H1 (cell line): Measurements from ENCODE around the gene LITAF. TPM values are rescaled to one million over a fixed set of nuclear protein-coding genes. Genes with fewer than 3 reads are reported as not detected.

ENCODE experiments used
- CTCF ChIA-PET: fragments of 300-600 bp; sonication (Branson Sonifier 250); formaldehyde crosslinking; loops from one replicate; lab custom pipeline; 2021; ENCODE audit not compliant: partially characterized antibody; lab: Charles Lee
- POLR2A ChIA-PET: fragments of 300-600 bp; sonication (Branson Sonifier 250); formaldehyde crosslinking; loops from one replicate; lab custom pipeline; 2021; ENCODE audit warnings: inconsistent platforms; ENCODE audit not compliant: partially characterized antibody; lab: Charles Lee
- DNase-seq, 2 experiments: peaks; one replicate each; pipeline versions ENCODE4 v3.0.0 to v3.0.0-alpha.2; 2010 to 2022; ENCODE audit warnings: low spot score in 2 of 2, low read depth in 1 of 2, mixed read lengths in 1 of 2
- FAIRE-seq: peaks from 2 replicates; lab custom pipeline; 2011; peaks lifted over from hg19 to GRCh38; lab: Jason Lieb, UNC
- H2AFZ ChIP-seq: 2 replicates; pipeline ENCODE4 v1.8.1; 2012; ENCODE audit warnings: low read length, inconsistent platforms
- H2AK5ac ChIP-seq: 2 replicates; pipeline ENCODE4 v1.6.1; 2013; ENCODE audit warnings: low read depth, low read length
- H2BK120ac ChIP-seq: replicated peaks from 2 replicates; pipeline ENCODE3; 2013; ENCODE audit warnings: low read depth, low read length, inconsistent platforms
- H2BK12ac ChIP-seq: 2 replicates; pipeline ENCODE4 v1.6.1; 2013; ENCODE audit warnings: low read depth, low read length
- H2BK15ac ChIP-seq: 2 replicates; pipeline ENCODE4 v1.6.1; 2013; ENCODE audit warnings: low read length
- H2BK20ac ChIP-seq: 2 replicates; pipeline ENCODE4 v1.6.1; 2013; ENCODE audit warnings: low read length
- H2BK5ac ChIP-seq: 2 replicates; pipeline ENCODE4 v1.6.1; 2013; ENCODE audit warnings: low read depth, low read length
- H3K14ac ChIP-seq: 2 replicates; pipeline ENCODE4 v1.6.1; 2013; ENCODE audit warnings: inconsistent platforms; ENCODE audit not compliant: insufficient read length
- H3K18ac ChIP-seq: 2 replicates; pipeline ENCODE4 v1.6.1; 2013; ENCODE audit warnings: low read length; ENCODE audit errors: extremely low read depth
- H3K23ac ChIP-seq: 2 replicates; pipeline ENCODE4 v1.6.1; 2013; ENCODE audit warnings: inconsistent platforms; ENCODE audit not compliant: insufficient read length
- H3K23me2 ChIP-seq: 2 replicates; pipeline ENCODE4 v1.6.1; 2013; ENCODE audit warnings: low read depth, low read length
- H3K27ac ChIP-seq: 2 replicates; pipeline ENCODE4 v1.6.1; 2011; ENCODE audit warnings: low read depth, low read length, inconsistent platforms
- H3K27me3 ChIP-seq, 4 experiments: replicated peaks in 1 of 4; 1 replicate in 1 of 4; 2 replicates in 3 of 4; pipeline versions ENCODE4 v1.6.1 to v1.8.1; 2011 to 2013; ENCODE audit warnings: low read length in 3 of 4, mild to moderate bottlenecking in 3 of 4, inconsistent platforms in 2 of 4, mixed read lengths in 2 of 4, moderate library complexity in 1 of 4; ENCODE audit not compliant: control insufficient read depth in 3 of 4, insufficient read depth in 3 of 4; ENCODE audit errors: extremely low read depth in 1 of 4
- H3K36me3 ChIP-seq, 4 experiments: 2 replicates each; pipeline versions ENCODE4 v1.6.1 to v1.8.1; 2011 to 2013; ENCODE audit warnings: mild to moderate bottlenecking in 4 of 4, low read length in 3 of 4, moderate library complexity in 2 of 4, control low read depth in 1 of 4, inconsistent platforms in 1 of 4; ENCODE audit not compliant: insufficient read depth in 4 of 4, control insufficient read depth in 2 of 4
- H3K4ac ChIP-seq: replicated peaks from 2 replicates; pipeline ENCODE3; 2013; ENCODE audit warnings: low read length, low read depth, mixed read lengths, inconsistent platforms; ENCODE audit not compliant: insufficient read length
- H3K4me1 ChIP-seq, 4 experiments: replicated peaks in 1 of 4; 1 replicate in 1 of 4; 2 replicates in 3 of 4; pipeline versions ENCODE4 v1.6.1 to v1.8.1; 2011 to 2013; ENCODE audit warnings: low read length in 3 of 4, inconsistent platforms in 2 of 4, mixed read lengths in 1 of 4; ENCODE audit not compliant: insufficient read depth in 4 of 4, control insufficient read depth in 3 of 4
- H3K4me2 ChIP-seq, 2 experiments: 2 replicates each; pipeline versions ENCODE4 v1.6.1 to v1.8.1; 2011 to 2013; ENCODE audit warnings: low read depth in 2 of 2, low read length in 2 of 2, control low read depth in 1 of 2, inconsistent platforms in 1 of 2, mild to moderate bottlenecking in 1 of 2; ENCODE audit not compliant: insufficient read depth in 1 of 2
- H3K4me3 ChIP-seq, 4 experiments: fragments of 200-600, 300-600 bp in 1 of 4; sonication (generic), shearing (Covaris generic), sonication (Bioruptor Twin) in 1 of 4; 2 replicates each; pipeline versions ENCODE4 v1.5.1 to v1.8.1; 2011 to 2016; ENCODE audit warnings: low read length in 4 of 4, low read depth in 3 of 4, control low read depth in 2 of 4, inconsistent platforms in 2 of 4, mild to moderate bottlenecking in 2 of 4, mixed read lengths in 1 of 4, moderate library complexity in 1 of 4; ENCODE audit not compliant: insufficient read depth in 2 of 4; ENCODE audit errors: extremely low read depth in 1 of 4
- H3K56ac ChIP-seq: replicated peaks from 2 replicates; pipeline ENCODE3; 2013; ENCODE audit warnings: low read depth, mild to moderate bottlenecking, mixed read lengths, low read length, inconsistent platforms; ENCODE audit not compliant: insufficient read length
- H3K79me1 ChIP-seq: 2 replicates; pipeline ENCODE4 v1.6.1; 2013; ENCODE audit warnings: low read depth, low read length, control low read depth
- H3K79me2 ChIP-seq, 2 experiments: 2 replicates each; pipeline versions ENCODE4 v1.6.1 to v1.8.1; 2012 to 2013; ENCODE audit warnings: low read length in 2 of 2, mild to moderate bottlenecking in 2 of 2, inconsistent platforms in 1 of 2; ENCODE audit not compliant: insufficient read depth in 2 of 2, control insufficient read depth in 1 of 2
- H3K9ac ChIP-seq, 4 experiments: replicated peaks in 1 of 4; 1 replicate in 1 of 4; 2 replicates in 3 of 4; pipeline versions ENCODE4 v1.6.1 to v1.8.1; 2011 to 2013; ENCODE audit warnings: low read depth in 3 of 4, low read length in 3 of 4, control low read depth in 2 of 4, mild to moderate bottlenecking in 2 of 4, moderate library complexity in 2 of 4, inconsistent platforms in 1 of 4; ENCODE audit errors: extremely low read depth in 1 of 4
- H3K9me3 ChIP-seq, 2 experiments: 2 replicates each; pipeline versions ENCODE4 v1.6.1 to v1.8.1; 2012 to 2013; ENCODE audit warnings: mild to moderate bottlenecking in 2 of 2, moderate library complexity in 2 of 2, control low read depth in 1 of 2, inconsistent platforms in 1 of 2, low read depth in 1 of 2, low read length in 1 of 2, mixed read lengths in 1 of 2; ENCODE audit not compliant: insufficient read depth in 2 of 2
- H4K20me1 ChIP-seq, 2 experiments: replicated peaks in 1 of 2; 2 replicates each; pipeline versions ENCODE3 to v1.8.1; 2011 to 2013; ENCODE audit warnings: inconsistent platforms in 2 of 2, low read length in 2 of 2, mild to moderate bottlenecking in 1 of 2; ENCODE audit not compliant: insufficient read depth in 2 of 2, control insufficient read depth in 1 of 2
- H4K5ac ChIP-seq: 2 replicates; pipeline ENCODE4 v1.6.1; 2013; ENCODE audit warnings: low read length, low read depth, mixed read lengths, inconsistent platforms; ENCODE audit not compliant: insufficient read length
- H4K8ac ChIP-seq: 2 replicates; pipeline ENCODE4 v1.8.0; 2013; ENCODE audit warnings: mild to moderate bottlenecking, moderate library complexity, low read length, inconsistent platforms; ENCODE audit not compliant: insufficient read depth; ENCODE audit errors: extremely low read depth
- H4K91ac ChIP-seq: replicated peaks from 2 replicates; pipeline ENCODE3; 2013; ENCODE audit warnings: low read length, mixed read lengths, inconsistent platforms; ENCODE audit not compliant: insufficient read length
- CHD1 ChIP-seq: IDR thresholded peaks from 2 replicates; pipeline ENCODE4 v1.6.1; 2012; ENCODE audit warnings: low read depth, low read length, improper control_type of control experiment
- CTBP2 ChIP-seq: IDR thresholded peaks from 2 replicates; pipeline ENCODE4 v1.7.0; 2011; ENCODE audit warnings: borderline replicate concordance, mild to moderate bottlenecking, moderate library complexity, mixed read lengths, low read length; ENCODE audit not compliant: insufficient read depth, insufficient read length
- EP300 ChIP-seq, 2 experiments: IDR thresholded peaks; 1 replicate in 1 of 2; 2 replicates in 1 of 2; pipeline ENCODE4 v1.6.1; 2011 to 2012; ENCODE audit warnings: low read depth in 2 of 2, low read length in 2 of 2, mild to moderate bottlenecking in 2 of 2, borderline replicate concordance in 1 of 2, inconsistent platforms in 1 of 2, moderate library complexity in 1 of 2
- POU5F1 ChIP-seq: IDR thresholded peaks from 2 replicates; pipeline ENCODE4 v1.6.1; 2011; ENCODE audit warnings: low read depth, mild to moderate bottlenecking, low read length, moderate library complexity
- RAD21 ChIP-seq, 2 experiments: IDR thresholded peaks in 1 of 2; conservative IDR thresholded peaks in 1 of 2; 2 replicates each; pipeline ENCODE4 v1.6.1; 2011; ENCODE audit warnings: low read depth in 2 of 2, low read length in 2 of 2, improper control_type of control experiment in 1 of 2, inconsistent platforms in 1 of 2, mild to moderate bottlenecking in 1 of 2, moderate library complexity in 1 of 2
- SAP30 ChIP-seq: fragments of 300-600 bp; sonication (generic); IDR thresholded peaks from 2 replicates; pipeline ENCODE4 v1.7.1; 2012; ENCODE audit warnings: low read length, moderate library complexity, mild to moderate bottlenecking, inconsistent platforms; ENCODE audit not compliant: insufficient read depth, insufficient replicate concordance
- SP2 ChIP-seq: IDR thresholded peaks from 2 replicates; pipeline ENCODE4 v1.6.1; 2012; ENCODE audit warnings: mild to moderate bottlenecking, low read length, inconsistent platforms
- SUZ12 ChIP-seq: fragments of 200-600 bp; sonication (generic); IDR thresholded peaks from 2 replicates; pipeline ENCODE4 v1.6.1; 2012; ENCODE audit warnings: mild to moderate bottlenecking, inconsistent platforms, low read length, moderate library complexity, mixed read lengths
- TAF1 ChIP-seq: IDR thresholded peaks from 2 replicates; pipeline ENCODE4 v1.6.1; 2011; ENCODE audit warnings: mild to moderate bottlenecking, low read depth, low read length
- YY1 ChIP-seq: IDR thresholded peaks from 2 replicates; pipeline ENCODE4 v1.6.1; 2011; ENCODE audit warnings: low read depth, mild to moderate bottlenecking, low read length
- ZNF274 ChIP-seq: IDR thresholded peaks from 2 replicates; pipeline ENCODE4 v1.7.0; 2012; ENCODE audit warnings: low read length, borderline replicate concordance; ENCODE audit errors: extremely low read depth
- WGBS, 2 experiments: shearing (Covaris generic) in 1 of 2; methylation state at CpG; one replicate each; pipeline versions ENCODE4 v1.1.6 to v1.1.7; 2013 to 2015; ENCODE audit warnings: low lambda C conversion rate in 2 of 2, mixed read lengths in 2 of 2, inconsistent platforms in 1 of 2, low coverage in 1 of 2, missing lambda C conversion rate in 1 of 2; ENCODE audit not compliant: insufficient replicate concordance in 2 of 2, insufficient coverage in 1 of 2, insufficient read length in 1 of 2; ENCODE audit errors: extremely low coverage in 1 of 2, missing lambda C conversion rate in 1 of 2; 5-methylcytosine and 5-hydroxymethylcytosine counted together
- polyA plus RNA-seq, 7 experiments: library from polyadenylated mRNA; depleted of rRNA in 3 of 7; stranded (reverse) in 5 of 7; unstranded in 2 of 7; fragments of >200 nt in 5 of 7; fragments of 200-250 nt in 2 of 7; gene quantifications; 1 replicate in 5 of 7; 2 replicates in 1 of 7; 4 replicates in 1 of 7; pipeline versions ENCODE4 v1.2.1 to v1.2.3, GENCODE V29; 2011 to 2013; ENCODE audit warnings: missing spikeins in 2 of 7, mixed read lengths in 2 of 7
- total RNA-seq: library from RNA; stranded (reverse); fragmentation: NEBNext Ultra II Directional; extraction: Animal tissue kit (Norgen Biotek cat#: 25700); gene quantifications from 2 replicates; pipeline ENCODE4 v1.2.1, GENCODE V29; 2021

The LITAF gene
- total and polyA plus RNA-seq, 2 of the 8 experiments (the other 6 are each of a cell fraction or from before 2014, with no cell fraction given), result 165 to 205 TPM

DNA sequence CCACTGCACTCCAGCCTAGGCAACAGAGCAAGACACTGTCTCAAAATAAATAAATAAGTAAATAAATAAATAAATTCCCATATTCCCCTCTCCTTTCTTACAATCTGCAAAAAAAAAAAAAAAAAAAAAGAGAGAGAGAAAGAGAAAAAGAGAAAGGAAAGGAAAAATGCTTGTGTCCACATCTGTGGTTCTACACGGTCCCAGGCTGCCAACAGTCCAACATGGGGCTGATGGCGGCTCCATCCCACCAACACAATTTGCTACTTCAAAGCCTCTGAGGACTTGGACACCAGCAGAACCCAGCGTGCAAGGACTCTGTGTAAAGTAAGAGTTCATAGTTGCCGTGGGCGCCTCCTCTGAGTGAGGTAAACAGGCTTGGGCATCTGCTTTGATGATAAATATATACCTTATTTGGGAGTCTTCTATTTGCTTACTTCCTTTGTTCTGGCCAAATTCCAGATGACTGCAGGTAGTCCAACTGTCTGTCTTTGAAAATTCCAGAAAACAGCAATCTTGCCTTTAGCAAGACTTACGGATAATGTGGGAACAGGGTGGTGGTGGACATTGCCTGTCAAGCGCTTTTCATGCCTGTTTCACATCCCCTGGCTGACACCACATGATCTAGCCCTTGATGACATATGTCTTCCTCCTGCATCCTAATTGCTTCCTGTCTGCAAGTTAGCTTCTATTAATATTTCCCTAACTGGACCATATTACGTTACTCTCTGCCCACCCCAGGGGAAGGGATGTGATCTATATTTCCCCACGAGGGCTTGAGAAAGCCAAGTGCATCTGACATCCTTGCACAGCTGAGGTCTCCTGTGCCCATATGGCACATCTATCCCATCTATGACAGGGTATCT is 10.1 kb downstream of the LITAF start:
- H3K4me1 ChIP-seq, result peaks cover 0 to 12% (median 6%) of the 10 kb centered on the region in 4 experiments; a peak in 4 of 7 replicates
- no peak overlapping the region for H3K27ac ChIP-seq
- no peak overlapping the region for H3K23ac ChIP-seq
- H3K4me3 ChIP-seq, result no peak overlapping the region
- H3K4ac ChIP-seq, result peak overlapping the region; percentile 51
- no peak overlapping the region for H2BK15ac ChIP-seq
- peak overlapping the region; percentile 45; the same call in 1 of the 2 replicates for H2AK5ac ChIP-seq
- H3K79me2 ChIP-seq, result peaks cover 27 to 91% of the 10 kb centered on the region in 2 experiments
- ChIA-PET POLR2A (no interaction called here), CTCF (no interaction called here)
- no peak overlapping the region for H2BK12ac ChIP-seq
- H3K79me1 ChIP-seq, result peaks cover 12% of the 10 kb centered on the region
- 0 out of 2 replicates have a peak overlapping the region, but pooled peaks have one; percentile 61 for H2BK20ac ChIP-seq
- no peak overlapping the region for H4K5ac ChIP-seq
- H4K20me1 ChIP-seq, result peaks cover 0 to 19% of the 10 kb centered on the region in 2 experiments
- H3K23me2 ChIP-seq, result no peaks in the 10 kb centered on the region
- TF ChIP-seq ZNF274 (no peak), TAF1 (no peak), SUZ12 (no peak), EP300 (IDR thresholded peaks at IDR 0.05; ENCODE audit: borderline replicate concordance in 1 of 2, low read depth in 2 of 2, low read length in 2 of 2) (no peak), CTBP2 (no peak), CHD1 (no peak), SAP30 (no peak), SP2 (no peak), YY1 (no peak), POU5F1 (no peak), RAD21 (IDR thresholded peaks at IDR 0.05 in 1 of 2, conservative IDR thresholded peaks at IDR 0.05 in 1 of 2; ENCODE audit: low read depth in 2 of 2, low read length in 2 of 2) (no peak)
- no peaks in the 10 kb centered on the region for H3K27me3 ChIP-seq
- no peaks in the 10 kb centered on the region for H3K9me3 ChIP-seq
- no peak overlapping the region for H2BK5ac ChIP-seq
- H4K8ac ChIP-seq, result no peak overlapping the region
- H2AFZ ChIP-seq, result no peak overlapping the region
- H3K9ac ChIP-seq, result no peak overlapping the region
- whole genome bisulfite sequencing, 2 experiments, result 90% methylated on average over 8 of the region's 9 CpGs; no CpG with 5 or more reads in 1 of the 2 experiments
- DNase-seq, result no peak
- no peak for FAIRE-seq
- no peak overlapping the region; the same call in 1 of the 2 replicates for H3K18ac ChIP-seq
- peaks cover 0 to 12% (median 0%) of the 10 kb centered on the region in 4 experiments; a peak in 1 of 8 replicates for H3K36me3 ChIP-seq
- H3K56ac ChIP-seq, result no peak overlapping the region
- no peak overlapping the region for H3K14ac ChIP-seq
- H3K4me2 ChIP-seq, result no peak overlapping the region
- no peak overlapping the region for H2BK120ac ChIP-seq
- no peak overlapping the region for H4K91ac ChIP-seq
